GM21515 (cell line): ENCODE data around the gene SAXO2.
"Not testable (repeated sequence)": the region's sequence is repeated elsewhere in the genome, so short reads cannot be mapped to it uniquely, and the experiment has no call there.

Source experiments
- ATAC-seq: cut with Tn5 transposase; IDR thresholded peaks from one replicate; pipeline ENCODE4 v1.9.1; 2021; ENCODE audit not compliant: unreplicated experiment

Gene SAXO2, protein sequence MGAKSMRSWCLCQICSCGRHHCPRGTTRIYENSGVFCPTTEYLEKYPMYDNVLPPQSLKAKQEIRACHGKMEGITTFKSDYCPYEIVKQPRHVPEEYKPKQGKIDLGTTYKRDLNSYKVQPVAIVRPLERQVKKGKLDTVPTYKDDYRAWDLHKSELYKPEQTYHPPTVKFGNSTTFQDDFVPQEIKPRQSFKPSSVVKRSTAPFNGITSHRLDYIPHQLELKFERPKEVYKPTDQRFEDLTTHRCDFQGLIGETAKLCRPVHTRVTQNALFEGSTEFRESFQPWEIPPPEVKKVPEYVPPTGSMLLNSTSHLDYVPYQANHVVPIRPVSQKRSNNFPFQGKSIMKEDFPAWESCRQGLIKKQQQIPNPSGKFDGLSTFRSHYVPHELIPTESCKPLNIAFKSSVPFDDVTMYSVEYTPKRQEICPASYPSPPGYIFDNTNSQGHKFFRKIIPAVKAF

DNA sequence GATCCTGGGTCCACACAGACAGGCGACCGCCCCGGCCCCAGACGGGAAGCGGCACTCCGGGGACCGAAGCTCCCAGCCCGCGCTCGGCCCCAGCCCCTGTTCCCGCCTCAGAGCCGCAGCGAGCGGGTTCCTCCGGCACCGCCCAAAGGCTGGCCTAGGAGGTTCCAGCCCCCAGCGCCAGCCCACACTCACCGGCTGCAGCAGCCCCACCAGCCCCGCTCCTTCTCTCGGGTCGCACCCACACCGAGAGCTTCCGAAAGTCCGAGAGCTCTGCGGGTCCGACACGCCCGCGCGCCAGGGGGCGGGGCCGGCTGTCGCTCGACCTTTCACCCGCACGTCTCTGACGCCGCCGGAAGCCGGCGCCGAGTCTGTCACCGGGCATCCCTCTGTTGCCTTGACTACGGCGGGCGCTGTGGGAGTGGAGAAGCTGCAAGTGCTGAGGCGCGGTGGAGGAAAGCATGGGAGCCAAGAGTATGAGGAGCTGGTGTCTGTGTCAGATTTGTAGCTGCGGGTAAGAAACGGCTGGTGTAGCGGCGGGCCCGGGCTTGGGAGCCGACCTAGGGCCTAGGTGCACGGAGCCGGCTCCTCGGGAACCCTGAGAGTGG, at the start of gene SAXO2, which contains the start of gene EFL1:
Gene SAXO2 (plus strand): TSS at position 397 of the 605 bp plus-strand sequence. CDS start 62 bp downstream, at position 459.
Gene EFL1 (minus strand): TSS at position 313 of the 605 bp plus-strand sequence. CDS start 956 bp downstream, outside the sequence.
- ATAC-seq, result peak; percentile 94

GRCh38 chr15:82216092-82216491, 46.5 kb upstream of the SAXO2 start:
- ATAC-seq, result not testable (repeated sequence)

DNA sequence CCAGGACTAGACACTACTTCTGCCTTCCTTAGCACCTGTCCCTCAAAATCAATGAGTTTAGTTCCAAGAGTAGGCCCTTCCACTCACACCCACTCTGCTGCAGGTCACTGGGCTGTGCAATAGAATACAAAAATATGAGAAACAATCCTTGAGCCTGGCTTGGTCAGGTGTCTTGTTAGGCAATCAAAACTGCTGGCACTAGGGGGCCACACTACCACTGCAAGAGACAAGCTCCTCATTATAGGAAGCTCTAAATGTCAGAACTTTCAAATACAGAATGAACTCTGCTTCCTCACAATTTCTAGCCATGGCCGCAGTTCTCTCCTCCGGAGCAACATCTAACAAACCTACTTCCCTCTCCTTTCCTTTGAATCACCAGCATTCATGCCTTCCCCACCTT, 41.1 kb upstream of the SAXO2 start:
- not testable (repeated sequence) for ATAC-seq

DNA sequence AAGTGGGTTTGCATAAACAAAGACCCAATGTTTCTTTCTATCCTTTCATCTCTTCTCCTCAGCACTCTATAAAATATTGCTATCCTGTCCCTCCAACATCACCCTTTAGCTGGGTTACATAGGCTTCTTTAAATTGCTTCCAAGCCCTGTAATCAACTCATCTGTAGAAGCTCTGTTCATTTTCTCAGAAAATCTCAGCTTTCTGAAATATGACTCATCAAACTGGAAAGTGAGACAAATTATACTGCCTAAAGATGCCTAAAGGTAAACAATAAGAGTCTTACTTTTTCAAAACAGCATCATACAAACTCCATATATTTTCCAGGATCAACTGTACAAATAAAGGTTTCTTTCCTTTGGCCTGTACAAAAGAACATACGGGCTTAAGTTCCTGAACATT, 33.9 kb upstream of the SAXO2 start:
- ATAC-seq, result no peak

GRCh38 chr15:82231233-82231632, 31.4 kb upstream of the SAXO2 start:
- ATAC-seq, result no peak

- ATAC-seq, result no peak
Observed at GRCh38 chr15:82231842-82232241, 30.8 kb upstream of the SAXO2 start.

- not testable (repeated sequence) for ATAC-seq
Observed at GRCh38 chr15:82237944-82238534, 24.6 kb upstream of the SAXO2 start.

- ATAC-seq, result no peak
Observed at GRCh38 chr15:82239685-82240391, 22.8 kb upstream of the SAXO2 start.

GRCh38 chr15:82241836-82242499, 20.6 kb upstream of the SAXO2 start:
- not testable (repeated sequence) for ATAC-seq

DNA sequence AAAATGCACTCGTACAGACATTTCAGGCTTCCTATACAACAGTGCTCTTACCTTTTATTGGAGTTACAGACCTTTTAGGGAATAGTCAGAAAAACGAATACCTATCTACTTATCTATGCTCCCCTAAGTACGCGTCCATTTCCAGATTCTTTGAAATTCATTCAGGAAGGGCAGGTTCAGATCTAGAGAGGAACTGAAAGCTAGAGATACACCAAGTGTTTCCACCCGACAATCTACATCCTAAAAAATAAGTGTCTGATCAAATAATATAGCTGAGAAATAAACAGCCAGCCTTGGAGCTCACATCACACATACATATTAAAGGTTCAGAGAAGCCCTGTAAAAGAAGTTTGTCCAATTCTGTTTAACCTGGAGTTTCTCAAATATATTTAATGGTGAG, 19.0 kb upstream of the SAXO2 start:
- ATAC-seq, result not testable (repeated sequence)

DNA sequence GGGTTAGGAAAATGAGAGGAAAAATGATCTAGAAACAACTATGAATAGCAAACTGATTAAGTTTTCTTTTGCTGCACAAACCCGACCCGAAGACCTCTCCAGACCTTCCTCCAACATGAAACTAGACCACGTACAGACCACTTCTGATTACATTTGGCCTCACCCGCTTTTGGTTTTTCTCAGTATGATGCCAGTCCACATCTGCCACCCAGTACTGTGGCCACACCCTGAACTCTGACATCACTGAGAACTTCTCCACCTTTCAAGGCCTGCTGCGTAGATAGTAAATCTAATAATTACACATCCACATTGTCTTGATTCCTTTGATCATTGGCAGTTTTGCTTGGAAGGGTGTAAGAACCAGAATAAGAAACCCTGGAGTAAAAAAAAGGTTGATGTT, 16.7 kb upstream of the SAXO2 start:
- ATAC-seq, result not testable (repeated sequence)

DNA sequence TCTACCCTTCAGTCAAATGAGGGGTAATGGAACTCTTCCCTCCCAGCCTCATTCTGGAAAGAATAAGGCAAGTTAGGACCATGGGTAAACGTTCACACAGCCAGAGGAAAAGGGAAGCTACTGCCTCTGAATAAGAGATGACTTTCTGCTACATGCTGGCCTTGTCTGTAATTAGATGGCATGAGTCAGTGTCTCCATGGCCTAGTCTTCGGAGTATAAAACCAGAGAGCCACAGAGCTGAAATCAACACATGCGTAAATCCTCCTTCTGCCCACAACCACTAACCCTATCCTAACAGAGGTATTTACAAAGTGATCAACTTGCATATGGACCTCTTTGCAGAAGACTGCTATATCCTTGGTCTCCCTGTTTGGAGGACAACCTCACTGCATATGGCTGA, 14.4 kb upstream of the SAXO2 start:
- not testable (repeated sequence) for ATAC-seq

DNA sequence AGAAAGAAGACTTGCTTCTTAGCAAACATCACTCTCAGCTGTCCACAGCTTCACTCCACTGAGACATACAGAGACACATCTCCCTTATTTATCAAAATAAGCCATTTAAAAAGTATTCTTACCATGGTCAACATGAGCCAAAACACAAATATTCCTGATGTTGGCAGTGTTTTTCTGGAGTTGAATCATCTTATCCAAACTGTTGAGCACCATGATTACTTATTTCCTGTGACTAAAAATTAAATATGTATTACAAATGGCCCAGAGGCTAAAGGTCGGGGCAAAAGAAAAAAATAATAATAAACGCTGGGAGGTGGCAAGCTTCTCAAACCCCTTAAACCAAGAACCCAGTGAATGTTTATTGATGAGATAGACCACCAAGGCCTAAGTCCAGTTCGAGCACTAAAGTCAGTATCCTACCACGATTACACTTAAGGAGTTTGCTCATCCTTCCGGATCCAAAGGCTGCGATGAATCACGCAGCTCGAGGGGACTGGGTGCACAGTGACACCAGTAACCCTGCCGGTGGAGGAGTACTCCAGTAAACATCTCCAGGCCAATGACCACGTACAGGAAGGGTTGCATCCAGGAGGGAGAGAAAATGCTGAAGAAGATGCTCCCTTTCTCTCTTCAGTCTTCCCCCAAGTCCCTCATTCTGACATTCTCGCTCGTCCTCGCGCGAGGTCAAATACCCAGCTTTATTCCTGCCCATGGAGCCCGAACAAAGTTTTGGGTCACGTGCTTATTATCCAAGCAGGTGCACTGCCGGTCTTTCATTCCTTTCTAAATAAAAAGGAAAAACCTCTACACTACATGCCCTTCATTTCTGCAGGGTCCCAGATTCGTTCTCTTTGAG, 824 bp upstream of the SAXO2 start:
- ATAC-seq, result peak; percentile 31

- no peak for ATAC-seq
Observed at GRCh38 chr15:82263350-82263749, 732 bp downstream of the SAXO2 start.

GRCh38 chr15:82267137-82267536, 4.5 kb downstream of the SAXO2 start:
- ATAC-seq, result not testable (repeated sequence)

- ATAC-seq, result not testable (repeated sequence)
Observed at GRCh38 chr15:82268454-82268853, 5.8 kb downstream of the SAXO2 start.

- no peak for ATAC-seq
Observed at GRCh38 chr15:82272154-82272553, 9.5 kb downstream of the SAXO2 start.

- ATAC-seq, result no peak
Observed at GRCh38 chr15:82275410-82275809, 12.8 kb downstream of the SAXO2 start.

- not testable (repeated sequence) for ATAC-seq
Observed at GRCh38 chr15:82281276-82281675, 18.7 kb downstream of the SAXO2 start.

GRCh38 chr15:82282386-82282785, 19.8 kb downstream of the SAXO2 start:
- ATAC-seq, result not testable (repeated sequence)
